HG03064 (cell line): Measurements from ENCODE around the gene SLC39A2.
"Not testable (repeated sequence)": the region's sequence is repeated elsewhere in the genome, so short reads cannot be mapped to it uniquely, and the experiment has no call there.

ENCODE experiments used
- ATAC-seq: cut with Tn5 transposase; IDR thresholded peaks from one replicate; pipeline ENCODE4 v1.9.1; 2021; ENCODE audit warnings: low read depth; ENCODE audit not compliant: unreplicated experiment

SLC39A2 gene

GRCh38 chr14:20996521-20996920 lies 2.6 kb upstream of the SLC39A2 start:
- no peak for ATAC-seq

GRCh38 chr14:20997115-20997514 lies 2.0 kb upstream of the SLC39A2 start:
- no peak for ATAC-seq

GRCh38 chr14:20997564-20997963 lies 1.5 kb upstream of the SLC39A2 start:
- ATAC-seq, result no peak

DNA sequence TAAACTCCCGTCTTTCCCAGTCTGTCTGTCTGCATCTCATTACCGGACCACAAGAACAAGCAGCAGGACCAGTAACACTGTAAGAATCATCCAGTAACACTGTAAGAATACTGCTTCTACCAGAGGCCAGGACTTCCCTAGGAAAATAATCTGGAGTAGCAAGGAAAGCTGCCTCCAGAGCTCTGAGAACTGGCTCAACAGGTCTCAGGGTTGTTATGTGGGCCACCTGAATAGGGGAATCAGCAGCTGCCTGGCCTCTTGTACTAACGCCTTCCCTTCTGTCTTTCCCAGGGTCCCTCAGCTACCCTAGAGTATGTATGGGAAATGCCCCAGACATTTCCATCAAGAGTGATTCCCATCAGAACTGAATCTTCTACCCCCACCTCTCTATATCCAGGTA lies 954 bp upstream of the SLC39A2 start:
- no peak for ATAC-seq

- no peak for ATAC-seq
Observed at GRCh38 chr14:20999591-20999990, 498 bp downstream of the SLC39A2 start.

DNA sequence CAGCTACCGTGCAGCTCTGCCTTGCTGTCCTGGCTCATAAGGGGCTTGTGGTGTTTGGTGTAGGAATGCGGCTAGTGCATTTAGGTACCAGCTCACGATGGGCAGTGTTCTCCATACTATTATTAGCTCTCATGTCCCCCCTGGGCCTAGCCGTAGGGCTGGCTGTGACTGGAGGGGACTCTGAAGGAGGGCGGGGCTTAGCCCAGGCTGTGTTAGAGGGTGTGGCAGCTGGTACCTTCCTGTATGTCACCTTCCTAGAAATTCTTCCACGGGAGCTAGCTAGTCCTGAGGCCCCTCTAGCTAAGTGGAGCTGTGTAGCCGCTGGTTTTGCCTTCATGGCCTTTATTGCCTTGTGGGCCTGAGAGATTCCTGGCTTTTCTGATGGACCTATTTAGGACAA lies 2.1 kb downstream of the SLC39A2 start:
- ATAC-seq, result no peak

DNA sequence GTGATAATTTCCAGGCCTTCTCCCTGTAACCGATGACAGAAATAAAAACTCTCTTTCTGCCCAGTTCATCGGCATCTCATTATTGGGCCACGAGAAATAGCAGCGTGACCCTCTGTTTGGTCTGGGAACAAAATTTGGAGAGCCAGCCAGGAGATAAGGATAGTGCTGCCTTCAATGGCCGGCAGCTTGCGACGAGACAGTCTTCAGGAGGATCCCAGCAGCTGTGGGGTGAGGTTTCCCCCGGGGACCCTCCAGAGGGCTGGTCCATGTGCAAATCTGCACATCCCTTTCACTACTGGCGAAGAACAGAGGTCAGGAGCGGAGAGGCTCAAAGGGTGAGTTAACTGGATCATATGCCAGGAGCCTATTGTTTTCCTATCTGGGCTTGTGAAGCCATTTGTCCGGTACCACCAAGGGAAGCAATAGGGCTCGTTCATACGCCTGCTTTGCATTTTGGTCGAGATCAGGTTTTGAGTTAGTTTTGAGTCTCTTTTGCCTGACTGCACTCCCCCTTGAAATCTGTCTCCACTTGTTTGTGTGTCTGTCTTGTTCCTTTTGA lies 4.8 kb downstream of the SLC39A2 start:
- ATAC-seq, result no peak

DNA sequence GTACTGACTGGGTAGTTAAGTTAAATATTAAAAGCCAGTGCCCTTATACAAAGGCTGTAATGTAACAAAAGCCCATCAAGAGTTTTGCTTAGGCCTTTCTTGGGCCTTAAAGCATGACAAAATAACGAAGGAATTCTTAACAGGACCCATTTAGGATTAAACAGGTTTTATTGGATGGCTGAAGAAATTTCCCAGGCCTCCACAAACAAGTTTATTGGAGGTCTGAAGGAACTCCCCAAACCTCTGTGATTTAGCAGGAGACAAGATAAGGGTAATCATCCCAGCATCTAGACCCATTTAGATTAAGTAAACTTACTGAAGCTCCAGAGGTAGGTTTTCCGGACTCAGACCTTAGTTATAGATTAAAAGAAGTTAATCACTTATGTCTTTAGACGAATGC lies 10.6 kb downstream of the SLC39A2 start:
- not testable (repeated sequence) for ATAC-seq

- no peak for ATAC-seq
Observed at GRCh38 chr14:21011136-21011535, 12.0 kb downstream of the SLC39A2 start.

- no peak for ATAC-seq
Observed at GRCh38 chr14:21014761-21015190, 15.7 kb downstream of the SLC39A2 start.

DNA sequence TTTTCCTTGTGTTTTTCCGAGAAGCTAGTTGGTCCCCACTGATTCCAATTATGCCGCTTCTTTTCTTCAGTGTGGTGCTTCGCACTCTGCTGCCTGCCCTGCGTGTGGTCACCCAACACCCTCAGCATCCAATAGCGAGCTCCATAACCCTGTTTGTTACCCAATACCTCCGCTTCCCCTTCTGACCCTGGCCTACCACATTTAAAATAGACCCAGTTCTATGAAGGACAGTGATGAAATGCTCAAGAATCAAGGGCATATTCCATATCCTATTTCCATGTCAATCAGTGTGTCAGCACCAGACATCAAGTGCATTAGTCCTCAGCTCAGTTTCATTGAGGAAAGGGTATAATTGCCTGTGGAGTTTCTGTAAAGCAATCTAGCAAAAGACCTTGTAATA lies 16.2 kb downstream of the SLC39A2 start:
- ATAC-seq, result no peak

DNA sequence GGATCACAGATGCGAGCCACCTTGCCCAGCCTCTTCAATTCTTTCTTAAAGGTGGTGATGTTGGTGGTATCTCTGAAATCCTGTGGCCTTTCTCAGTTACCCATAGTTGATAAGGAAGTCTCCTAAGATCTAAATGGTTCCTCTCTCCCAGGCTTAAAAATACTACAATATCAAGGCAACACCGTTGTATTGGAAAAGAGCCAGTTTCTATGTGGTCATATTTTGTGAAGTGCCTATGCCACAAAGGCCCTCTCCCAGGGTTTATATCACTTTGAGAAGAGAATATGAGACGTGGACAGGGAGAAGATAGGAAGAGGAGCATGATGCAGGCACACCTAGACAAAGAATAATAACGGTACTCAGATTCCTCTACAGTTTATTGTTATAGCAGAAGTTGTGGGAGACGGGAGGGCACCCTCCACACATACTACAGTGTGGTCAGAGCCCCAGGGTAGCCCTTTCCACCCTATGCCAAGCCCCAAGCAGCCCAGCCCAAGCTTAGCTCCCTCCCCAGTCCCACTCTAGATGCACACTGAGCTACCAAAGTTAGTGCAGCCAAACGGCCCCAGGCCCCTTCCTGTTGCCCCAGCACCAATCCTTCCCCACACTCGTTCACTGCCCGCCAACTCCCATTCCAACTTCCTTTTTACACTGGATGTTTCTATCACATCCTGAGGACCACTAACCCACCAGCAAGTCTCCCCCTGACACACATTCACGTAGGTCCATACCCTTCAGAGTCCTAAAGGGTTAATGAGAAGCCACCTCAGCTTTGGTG lies 17.5 kb downstream of the SLC39A2 start:
- no peak for ATAC-seq

DNA sequence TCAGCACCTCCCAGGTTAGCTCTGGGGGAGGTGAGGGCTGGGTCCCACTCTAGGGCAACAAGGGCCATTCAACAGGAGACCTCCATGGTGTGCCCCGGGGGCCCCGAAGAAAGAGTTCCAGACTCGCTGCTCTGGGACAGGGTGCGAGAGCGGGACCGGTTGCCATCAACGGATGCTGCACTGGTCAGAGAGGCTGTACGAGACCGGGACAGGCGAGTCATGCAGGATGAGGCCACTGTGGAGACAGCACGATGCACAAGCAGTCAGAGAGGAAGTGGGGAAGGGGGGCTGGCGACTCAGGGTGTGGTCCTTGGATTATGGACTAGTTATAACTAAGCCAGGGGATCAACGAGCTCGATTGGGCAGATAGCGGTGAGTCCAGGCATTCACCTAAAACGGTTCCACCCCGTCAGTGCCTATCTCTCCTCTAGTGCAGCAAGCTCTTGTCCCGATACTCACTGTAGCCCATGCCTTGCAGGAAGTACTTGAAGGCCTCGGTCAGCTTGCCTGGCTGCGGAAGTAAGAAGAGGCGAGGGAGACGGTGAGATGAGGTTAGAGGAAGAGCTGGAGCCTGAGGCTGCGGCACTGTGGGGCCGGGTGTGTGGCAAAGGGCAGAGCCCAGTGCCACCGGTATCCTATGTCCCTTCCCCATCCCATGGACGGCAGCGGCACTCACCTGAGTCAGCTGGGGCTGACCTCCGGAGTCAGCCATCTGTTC lies 18.6 kb downstream of the SLC39A2 start:
- ATAC-seq, result no peak

- no peak for ATAC-seq
Observed at GRCh38 chr14:21018286-21018685, 19.2 kb downstream of the SLC39A2 start.

DNA sequence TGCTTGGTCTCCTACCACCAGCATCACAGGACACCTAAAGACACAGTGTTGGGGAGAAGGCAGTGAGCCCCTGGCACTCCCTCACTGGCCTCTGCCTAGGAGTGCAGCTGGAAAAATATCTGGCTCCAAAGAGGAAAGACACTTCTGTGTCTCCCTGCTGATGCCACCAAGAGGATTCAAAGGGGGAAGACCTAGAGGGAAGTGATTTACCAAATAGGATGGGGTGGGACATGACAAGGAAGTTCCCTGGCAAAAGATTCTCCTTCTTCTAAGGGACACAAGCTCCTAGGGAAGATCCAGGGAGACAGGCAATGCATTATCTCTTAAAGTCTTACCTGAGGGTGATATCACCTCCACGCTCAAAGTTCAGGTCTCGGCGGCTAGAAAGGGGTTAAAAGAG lies 19.7 kb downstream of the SLC39A2 start:
- ATAC-seq, result no peak

DNA sequence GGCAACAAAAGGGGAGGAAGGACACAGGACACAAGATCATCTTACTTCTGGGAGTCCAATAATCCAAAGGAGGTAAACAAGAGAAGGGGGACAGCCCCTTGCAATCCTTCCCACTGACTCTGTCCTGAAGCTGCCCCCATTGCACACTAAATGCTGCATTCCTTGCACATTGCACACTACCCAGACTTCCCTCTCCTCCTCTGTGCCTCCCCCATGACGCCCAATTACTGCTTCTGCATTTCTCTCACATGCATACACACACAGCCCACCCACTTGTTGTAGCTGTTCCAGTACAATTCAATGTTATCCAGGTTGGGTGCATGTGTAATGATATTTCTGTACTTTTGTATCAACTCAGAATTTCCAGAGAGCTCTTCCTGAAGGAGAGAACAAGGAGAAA lies 20.3 kb downstream of the SLC39A2 start:
- ATAC-seq, result no peak

- ATAC-seq, result no peak
Observed at GRCh38 chr14:21020977-21021545, 22.0 kb downstream of the SLC39A2 start.

- ATAC-seq, result no peak
Observed at GRCh38 chr14:21022686-21023085, 23.6 kb downstream of the SLC39A2 start.

DNA sequence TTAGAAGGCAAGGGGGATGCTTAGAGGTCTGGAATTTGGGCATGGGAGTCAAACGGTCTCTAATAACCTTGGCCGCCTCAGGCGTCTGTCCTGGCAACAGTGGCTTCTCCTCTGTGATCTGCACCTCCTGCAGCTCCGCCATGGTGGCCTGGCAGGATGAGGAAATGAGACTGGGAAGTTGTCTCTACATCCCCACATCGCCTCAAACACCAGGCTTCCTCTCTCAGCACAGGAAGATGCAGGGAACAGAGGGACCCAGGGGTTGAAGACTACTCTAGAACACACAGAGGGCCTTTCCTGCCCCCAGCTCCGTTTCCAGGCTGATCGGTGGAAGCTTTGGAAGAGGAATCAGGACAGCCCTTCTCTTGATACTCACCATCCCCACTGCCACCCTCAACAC lies 24.1 kb downstream of the SLC39A2 start:
- ATAC-seq, result no peak

DNA sequence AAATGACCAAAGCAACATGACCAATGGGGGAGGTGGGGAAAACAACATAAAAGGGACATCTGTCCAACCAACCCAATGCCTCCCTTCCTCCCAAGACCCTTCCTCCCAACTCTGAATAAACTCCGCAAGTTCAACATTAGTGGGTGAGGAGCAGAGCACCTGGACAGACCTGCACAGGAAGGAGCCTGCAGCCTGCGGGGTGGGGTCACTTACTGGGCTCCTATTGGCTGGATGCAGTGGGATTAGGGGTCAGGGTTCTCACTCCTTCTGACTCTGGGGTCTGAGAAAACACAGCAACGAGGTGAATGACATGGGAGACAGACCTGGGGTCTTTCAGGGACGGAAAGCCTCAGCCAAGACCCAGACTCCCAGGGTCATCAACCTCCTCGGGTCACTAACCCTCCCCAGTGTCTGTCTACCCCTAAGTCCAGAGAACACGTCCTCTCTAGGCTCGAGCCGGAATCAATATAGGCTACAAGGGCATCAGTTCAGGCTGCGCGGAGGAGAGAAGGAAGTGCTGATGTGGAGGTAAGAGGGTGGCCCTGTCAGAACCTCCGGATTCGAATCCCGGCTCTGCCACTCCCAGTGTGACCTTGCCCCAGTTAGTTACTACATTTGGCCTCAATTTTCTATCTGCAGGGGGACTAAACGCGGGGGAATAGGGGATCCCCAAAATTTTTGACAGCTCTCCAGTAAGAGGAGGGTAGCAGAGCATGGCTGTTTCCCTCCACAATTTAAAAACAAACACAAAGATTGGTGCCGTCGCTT lies 24.9 kb downstream of the SLC39A2 start:
- no peak for ATAC-seq
